ENCODE results near the gene ZNF469.
"Not testable (repeated sequence)": the region's sequence is repeated elsewhere in the genome, so short reads cannot be mapped to it uniquely, and the experiment has no call there.

The ZNF469 gene

GRCh38 chr16:88359008-88359407, 23.8 kb upstream of the ZNF469 start:
- no peak for DNase-seq

DNA sequence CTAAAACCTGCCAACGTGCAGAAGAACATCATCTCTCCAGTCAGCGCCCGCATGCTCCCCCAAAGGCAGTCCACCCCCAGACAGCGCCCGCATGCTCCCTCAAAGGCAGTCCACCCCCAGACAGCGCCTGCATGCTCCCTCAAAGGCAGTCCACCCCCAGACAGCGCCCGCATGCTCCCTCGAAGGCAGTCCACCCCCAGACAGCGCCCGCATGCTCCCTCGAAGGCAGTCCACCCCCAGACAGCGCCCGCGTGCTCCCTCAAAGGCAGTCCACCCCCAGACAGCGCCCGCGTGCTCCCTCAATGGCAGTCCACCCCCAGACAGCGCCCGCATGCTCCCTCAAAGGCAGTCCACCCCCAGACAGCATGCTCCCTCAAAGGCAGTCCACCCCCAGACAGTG, 22.4 kb upstream of the ZNF469 start:
- DNase-seq: not testable (repeated sequence)

DNA sequence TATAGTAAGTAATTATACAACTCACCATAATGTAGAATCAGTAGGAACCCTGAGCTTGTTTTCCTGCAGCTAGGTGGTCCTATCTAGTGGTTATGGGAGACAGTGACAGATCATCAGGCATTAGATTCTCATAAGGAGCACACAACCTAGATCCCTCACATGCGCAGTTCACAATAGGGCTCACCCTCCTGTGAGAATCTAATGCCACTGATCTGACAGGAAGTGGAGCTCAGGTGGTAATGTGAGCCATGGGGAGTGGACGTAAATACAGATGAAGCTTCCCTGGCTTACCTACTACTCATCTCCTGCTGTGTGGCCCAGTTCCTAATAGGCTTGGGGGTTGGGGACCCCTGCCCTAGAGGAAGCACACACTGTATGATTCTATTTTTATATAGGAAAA, 21.8 kb upstream of the ZNF469 start:
- DNase-seq: no peak

GRCh38 chr16:88361775-88362174, 21.0 kb upstream of the ZNF469 start:
- DNase-seq: no peak

GRCh38 chr16:88363239-88363891, 19.4 kb upstream of the ZNF469 start:
- DNase-seq: no peak

GRCh38 chr16:88365244-88365865, 17.4 kb upstream of the ZNF469 start:
- no peak for DNase-seq

GRCh38 chr16:88366032-88366703, 16.6 kb upstream of the ZNF469 start:
- no peak for DNase-seq

DNA sequence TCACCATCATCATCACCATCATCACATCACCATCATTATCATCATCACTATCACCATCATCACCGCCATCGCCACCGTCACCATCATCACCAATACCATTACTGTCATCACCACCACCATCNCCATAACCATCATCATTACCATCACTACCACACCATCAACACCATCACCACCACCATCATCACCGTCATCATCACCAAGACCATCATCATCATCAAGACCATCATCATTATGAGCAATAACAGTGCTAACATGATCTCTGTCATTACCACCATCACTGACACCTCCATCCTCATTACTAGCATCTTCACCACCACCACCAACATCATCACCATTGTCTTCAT, 16.1 kb upstream of the ZNF469 start:
- no peak for DNase-seq

DNA sequence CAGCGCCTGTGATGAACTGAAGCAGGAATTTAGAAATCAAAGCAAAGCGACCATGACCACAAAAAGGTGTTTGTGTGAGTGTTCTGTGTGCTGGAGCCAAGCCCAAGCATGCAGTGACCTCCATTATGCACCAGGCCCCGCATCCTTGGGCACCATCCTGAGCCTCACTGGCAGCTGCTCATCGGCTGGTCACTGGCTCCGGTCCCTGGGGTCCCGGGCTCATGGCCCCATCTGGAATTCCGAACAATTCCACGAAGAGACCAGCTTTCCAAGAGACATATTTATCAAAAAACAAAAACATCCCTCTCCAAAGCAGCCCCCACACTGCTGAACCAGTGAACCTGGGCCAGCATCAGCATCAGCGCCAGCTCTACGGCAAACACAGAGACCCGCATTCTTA, 15.2 kb upstream of the ZNF469 start:
- no peak for DNase-seq

DNA sequence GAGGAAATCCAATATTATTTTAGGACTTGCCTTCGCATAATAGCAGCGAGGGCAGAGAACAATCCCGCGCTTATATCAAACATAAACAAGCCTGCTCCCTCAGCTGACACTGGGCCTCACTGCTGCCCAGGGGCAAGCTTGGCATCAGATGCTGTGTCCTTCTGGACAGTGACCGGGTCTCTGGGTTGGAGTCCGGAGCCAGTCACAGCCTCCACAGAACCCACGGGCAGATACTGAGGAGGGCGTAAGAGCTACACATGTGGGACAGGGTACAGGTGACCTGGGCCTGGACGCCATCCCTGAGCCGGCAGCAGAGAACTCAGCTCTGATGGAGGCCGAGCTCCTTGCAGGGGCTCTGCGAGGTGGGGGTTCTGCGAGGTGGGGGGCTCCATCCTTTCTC, 14.7 kb upstream of the ZNF469 start:
- no peak for DNase-seq

DNA sequence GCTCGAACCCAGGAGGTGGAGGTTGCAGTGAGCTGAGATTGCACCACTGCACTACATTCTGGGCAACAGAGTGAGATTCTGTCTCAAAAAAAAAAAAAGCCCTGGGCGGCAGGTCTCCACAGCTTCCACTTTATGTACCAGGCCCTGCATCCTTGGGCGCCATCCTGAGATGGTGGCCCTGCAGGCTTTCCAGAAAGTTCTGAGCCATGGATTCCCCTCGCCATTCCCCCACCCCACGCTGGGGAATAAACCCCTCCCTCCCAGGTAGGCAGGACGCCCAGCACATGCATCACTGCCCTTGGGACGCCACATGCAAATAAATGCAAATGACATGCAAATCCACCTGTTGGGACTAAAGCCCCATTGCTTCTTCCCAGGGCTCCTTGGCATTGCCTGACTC, 13.8 kb upstream of the ZNF469 start:
- DNase-seq: no peak

DNA sequence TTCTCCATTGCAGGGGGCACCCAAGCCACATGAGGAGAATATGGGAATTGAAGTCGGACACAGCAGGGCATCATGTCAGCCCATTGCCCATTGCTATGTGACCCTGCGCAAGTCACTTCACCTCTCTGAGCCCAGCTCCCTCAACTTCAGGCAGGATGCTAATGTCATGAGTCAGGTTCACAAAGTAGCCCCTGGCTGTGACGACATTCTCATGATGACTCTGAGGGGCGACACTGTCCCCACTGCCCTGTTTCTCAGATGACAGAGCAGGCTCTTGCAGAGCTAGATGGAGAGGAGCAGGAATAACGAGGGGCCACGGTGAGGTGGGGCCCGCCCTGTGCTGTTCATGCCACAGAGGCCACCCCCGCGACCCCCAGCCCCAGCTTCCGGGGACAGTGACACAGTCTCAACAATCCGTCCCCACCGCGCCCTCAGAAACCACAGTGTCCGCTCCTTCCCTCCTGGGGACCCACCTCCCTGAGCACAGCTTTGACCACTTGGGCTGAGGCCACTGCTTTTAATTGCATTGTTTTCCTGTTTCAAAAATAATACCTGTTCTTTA, 13.2 kb upstream of the ZNF469 start:
- no peak for DNase-seq

DNA sequence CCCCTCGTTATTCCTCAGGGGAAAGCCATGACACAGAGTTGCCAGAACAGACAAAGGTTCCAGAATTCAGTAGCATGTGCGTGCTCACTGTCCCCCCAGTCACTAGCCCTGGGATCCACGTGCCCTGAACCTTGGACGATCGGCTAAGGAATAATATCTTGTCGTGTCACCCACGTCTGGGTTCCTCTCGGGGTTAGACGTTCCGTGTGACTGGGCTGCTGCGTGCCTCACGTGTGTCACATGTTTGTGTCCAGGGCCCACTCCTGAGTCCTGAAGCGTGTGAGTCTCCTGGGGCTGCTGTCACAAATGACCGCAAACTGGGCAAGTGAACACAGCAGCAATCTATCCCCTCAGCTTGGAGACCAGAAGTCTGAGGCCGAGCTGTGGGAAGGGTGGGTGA, 12.4 kb upstream of the ZNF469 start:
- DNase-seq: no peak

GRCh38 chr16:88372522-88372921, 10.2 kb upstream of the ZNF469 start:
- DNase-seq: no peak

GRCh38 chr16:88373211-88373610, 9.5 kb upstream of the ZNF469 start:
- DNase-seq: no peak

GRCh38 chr16:88373927-88374492, 8.7 kb upstream of the ZNF469 start:
- no peak for DNase-seq

GRCh38 chr16:88374736-88375135, 8.0 kb upstream of the ZNF469 start:
- no peak for DNase-seq

- DNase-seq: no peak
Measured at GRCh38 chr16:88375236-88375975, 7.4 kb upstream of the ZNF469 start.

GRCh38 chr16:88375996-88376834, 6.5 kb upstream of the ZNF469 start:
- DNase-seq: no peak

GRCh38 chr16:88376835-88377726, 5.7 kb upstream of the ZNF469 start:
- no peak for DNase-seq

GRCh38 chr16:88377961-88378360, 4.8 kb upstream of the ZNF469 start:
- no peak for DNase-seq
